GM12872 (cell line): ENCODE data around the gene TMEM95.

ENCODE experiments used
- TF ChIP-seq, protein P1 (sequence below): IDR thresholded peaks from 3 replicates; pipeline ENCODE4 v1.5.1; 2011; ENCODE audit warnings: low read depth, mild to moderate bottlenecking, low read length, moderate library complexity; ENCODE audit not compliant: insufficient read depth

Gene TMEM95

DNA sequence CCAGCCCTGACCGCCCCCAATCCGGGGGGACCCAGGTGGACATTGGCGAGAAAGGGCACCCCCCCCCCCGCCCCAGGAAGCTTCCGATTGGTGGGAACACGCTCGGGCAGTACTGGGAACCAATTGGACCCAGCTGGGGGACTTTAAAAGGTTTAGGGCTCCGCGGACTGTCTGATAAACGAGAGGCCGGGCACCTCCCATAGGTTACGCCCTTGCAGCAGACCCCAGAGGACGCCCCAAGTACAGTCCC lies 48.7 kb downstream of the TMEM95 start:
- TF ChIP-seq, protein P1, sequence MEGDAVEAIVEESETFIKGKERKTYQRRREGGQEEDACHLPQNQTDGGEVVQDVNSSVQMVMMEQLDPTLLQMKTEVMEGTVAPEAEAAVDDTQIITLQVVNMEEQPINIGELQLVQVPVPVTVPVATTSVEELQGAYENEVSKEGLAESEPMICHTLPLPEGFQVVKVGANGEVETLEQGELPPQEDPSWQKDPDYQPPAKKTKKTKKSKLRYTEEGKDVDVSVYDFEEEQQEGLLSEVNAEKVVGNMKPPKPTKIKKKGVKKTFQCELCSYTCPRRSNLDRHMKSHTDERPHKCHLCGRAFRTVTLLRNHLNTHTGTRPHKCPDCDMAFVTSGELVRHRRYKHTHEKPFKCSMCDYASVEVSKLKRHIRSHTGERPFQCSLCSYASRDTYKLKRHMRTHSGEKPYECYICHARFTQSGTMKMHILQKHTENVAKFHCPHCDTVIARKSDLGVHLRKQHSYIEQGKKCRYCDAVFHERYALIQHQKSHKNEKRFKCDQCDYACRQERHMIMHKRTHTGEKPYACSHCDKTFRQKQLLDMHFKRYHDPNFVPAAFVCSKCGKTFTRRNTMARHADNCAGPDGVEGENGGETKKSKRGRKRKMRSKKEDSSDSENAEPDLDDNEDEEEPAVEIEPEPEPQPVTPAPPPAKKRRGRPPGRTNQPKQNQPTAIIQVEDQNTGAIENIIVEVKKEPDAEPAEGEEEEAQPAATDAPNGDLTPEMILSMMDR = no peak

DNA sequence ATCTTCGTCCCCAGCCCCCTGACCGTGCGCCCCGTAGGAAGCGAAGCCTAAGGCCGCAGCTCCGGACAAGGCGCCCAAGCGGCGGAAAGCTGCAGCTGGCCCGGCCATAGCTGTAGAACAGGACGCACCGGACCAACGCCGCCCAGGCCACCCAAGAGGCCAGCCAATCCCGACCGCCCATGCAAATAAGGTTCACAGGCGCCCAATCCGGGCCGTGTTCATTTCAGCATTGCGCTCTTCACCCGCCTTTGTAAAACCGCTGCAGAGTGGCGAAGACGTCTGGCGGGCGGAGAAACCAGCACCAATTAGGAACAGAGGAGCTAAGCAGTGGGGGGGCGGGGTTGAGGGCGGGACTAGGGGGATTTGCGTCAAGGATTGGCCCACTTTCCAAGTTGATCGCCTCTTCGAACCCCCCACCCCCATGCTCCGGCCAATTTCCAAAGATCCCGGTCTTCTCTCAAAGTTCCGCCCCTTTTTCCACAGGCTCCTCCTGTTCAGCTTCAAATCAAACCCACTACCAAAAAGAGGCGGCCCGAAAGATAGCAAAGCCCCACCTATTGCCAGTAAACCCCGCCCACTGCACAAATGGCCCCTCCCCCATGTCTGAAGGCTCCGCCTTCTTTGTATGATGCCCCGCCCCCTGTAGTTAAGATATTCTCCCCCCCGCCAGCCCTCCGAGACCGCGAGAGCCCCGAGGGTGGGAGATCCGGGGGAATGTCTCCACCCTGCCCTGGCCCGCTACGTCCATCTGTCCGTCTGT lies 49.2 kb downstream of the TMEM95 start, which contains the start of gene TMEM256:
TMEM256 (minus strand) TSS at position 121 of the 760 bp plus-strand sequence; CDS start at position 108, 13 bp downstream.
- TF ChIP-seq, protein P1 = no peak

DNA sequence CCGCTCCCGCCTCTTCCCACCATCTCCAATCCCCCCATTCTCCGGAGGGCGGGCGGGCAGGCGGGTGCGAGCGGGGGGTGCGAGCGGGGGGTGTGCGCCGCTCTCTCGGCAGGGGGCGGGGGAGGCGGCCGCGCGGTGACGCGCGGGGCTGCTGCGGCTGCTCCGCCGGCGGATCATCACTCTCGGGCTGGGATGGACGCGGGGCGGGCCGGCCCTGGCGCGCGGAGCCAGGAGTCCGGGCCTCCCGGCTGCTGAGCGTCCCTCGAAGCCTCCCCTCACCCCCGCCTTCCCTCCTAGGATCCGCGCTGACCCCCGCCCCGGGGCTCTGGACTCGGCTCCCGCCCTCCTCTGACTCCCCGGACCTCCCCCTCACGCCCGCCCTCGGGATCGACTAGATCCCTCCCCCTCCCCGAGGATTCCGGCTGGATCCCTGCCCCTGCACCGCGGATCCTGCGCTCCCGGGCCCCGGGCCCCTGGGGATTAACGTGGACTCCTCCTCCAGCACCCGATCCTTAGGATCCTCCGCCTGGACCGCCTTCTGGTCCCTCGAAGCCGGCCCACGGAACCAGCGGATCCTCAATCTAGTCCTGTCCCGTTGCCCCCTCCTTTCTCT lies 49.9 kb downstream of the TMEM95 start:
- TF ChIP-seq, protein P1 = no peak

DNA sequence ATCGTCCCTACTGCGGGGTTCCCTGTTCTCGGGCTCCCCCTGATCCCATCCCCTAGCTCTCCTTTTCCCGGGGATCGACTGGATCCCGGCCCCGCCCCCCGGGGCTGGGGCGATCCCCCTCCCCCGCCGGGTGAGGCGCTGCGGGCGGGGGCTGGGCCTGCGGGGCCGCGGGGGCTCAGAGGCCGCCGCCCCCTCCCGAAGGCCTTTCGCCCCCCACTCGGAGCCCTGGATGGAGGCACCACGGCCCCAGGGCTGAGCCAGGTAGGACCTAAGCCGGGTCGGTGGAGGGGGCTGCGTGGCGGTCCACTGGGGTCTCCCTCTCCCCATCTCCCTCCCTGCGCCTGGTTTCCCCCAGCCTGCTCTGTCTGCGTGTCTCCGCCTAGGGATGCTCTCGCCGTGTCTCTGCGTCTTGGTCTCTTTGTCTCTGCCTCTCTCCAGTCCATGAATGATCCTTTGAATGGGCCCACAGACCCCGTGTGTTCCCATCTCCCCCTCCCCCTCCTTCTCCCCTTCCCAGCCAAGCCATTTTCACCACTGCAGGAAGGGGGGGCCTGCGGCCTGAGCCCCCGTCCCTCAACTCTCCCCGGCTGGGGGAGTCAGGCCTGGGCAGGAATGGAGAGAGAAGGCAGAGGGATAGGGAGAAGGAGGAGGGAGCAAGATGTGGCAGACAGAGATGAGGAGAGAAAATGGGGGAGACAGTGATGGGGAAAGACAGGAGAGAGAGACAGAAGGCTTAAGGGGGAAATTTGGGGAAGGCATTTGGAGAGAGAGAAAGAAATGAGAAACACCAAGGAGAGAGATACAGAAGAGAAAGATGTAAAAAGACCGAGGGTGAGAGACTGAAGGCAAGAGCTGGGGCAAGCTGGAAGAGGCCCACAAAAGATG lies 50.6 kb downstream of the TMEM95 start:
- TF ChIP-seq, protein P1 = no peak

DNA sequence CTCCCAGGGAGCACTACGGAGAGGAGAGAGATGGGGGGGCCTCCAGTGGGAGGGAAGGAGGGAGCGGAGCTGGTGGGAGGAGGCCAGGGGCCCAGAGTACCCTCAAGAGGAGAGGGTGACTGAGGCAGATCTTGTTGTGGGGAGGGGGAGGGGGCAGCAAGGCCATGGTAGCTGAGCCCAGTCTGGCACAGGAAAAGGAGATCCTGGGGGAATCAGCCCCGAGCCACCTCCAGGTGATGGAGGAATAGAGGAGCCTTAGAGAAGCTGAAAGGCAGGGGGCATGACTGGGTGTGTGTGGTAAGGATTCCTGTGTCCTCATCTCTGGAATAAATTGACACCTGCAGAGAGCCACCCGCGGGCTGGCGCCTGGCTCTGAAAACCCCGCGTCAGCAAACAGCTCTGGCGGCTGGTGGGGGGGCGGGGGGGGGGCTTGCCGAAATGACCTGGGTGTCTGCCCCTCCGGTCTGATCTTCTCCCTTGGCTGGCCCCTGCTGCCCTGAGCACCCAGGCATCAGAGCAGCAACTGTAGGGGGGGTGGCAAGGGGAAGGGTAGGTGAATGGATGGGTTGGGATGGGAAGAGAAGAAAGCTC lies 51.4 kb downstream of the TMEM95 start:
- TF ChIP-seq, protein P1 = no peak
